SK-N-SH (cell line): ENCODE measurements around the gene SIGLEC1.

ENCODE experiments used
- CTCF ChIP-seq: fragments of 200-600 bp; sonication (generic); IDR thresholded peaks from 2 replicates; pipeline ENCODE4 v1.6.1; 2017; ENCODE audit warnings: antibody characterized with exemption, mild to moderate bottlenecking, moderate library complexity
- FOXM1 ChIP-seq: IDR thresholded peaks from 2 replicates; pipeline ENCODE4 v1.4.0; 2012; ENCODE audit warnings: low read depth, mild to moderate bottlenecking
- POLR2AphosphoS5 ChIP-seq: IDR thresholded peaks from 2 replicates; pipeline ENCODE4 v1.6.1; 2012; ENCODE audit warnings: low read depth, low read length
- RAD21 ChIP-seq: IDR thresholded peaks from 2 replicates; pipeline ENCODE4 v1.6.1; 2012; ENCODE audit warnings: mild to moderate bottlenecking, low read length
- RXRA ChIP-seq: IDR thresholded peaks from 2 replicates; pipeline ENCODE4 v1.4.0; 2012; ENCODE audit warnings: low read depth, mild to moderate bottlenecking, borderline replicate concordance
- TAF1 ChIP-seq: IDR thresholded peaks from 2 replicates; pipeline ENCODE4 v1.6.1; 2012; ENCODE audit warnings: low read depth, mild to moderate bottlenecking, low read length, moderate library complexity, borderline replicate concordance
- TCF12 ChIP-seq: IDR thresholded peaks from 2 replicates; pipeline ENCODE4 v1.4.0; 2012
- USF2 ChIP-seq: fragments of 150-350 bp; IDR thresholded peaks from 2 replicates; pipeline ENCODE4 v1.6.1; 2017; ENCODE audit warnings: antibody characterized with exemption, low read length, low read depth, borderline replicate concordance
- YY1 ChIP-seq: IDR thresholded peaks from 2 replicates; pipeline ENCODE4 v1.4.0; 2012; ENCODE audit warnings: low read depth, mild to moderate bottlenecking

- TF ChIP-seq CTCF (no peak), RAD21 (no peak), FOXM1 (no peak), YY1 (no peak), RXRA (no peak), TCF12 (no peak), POLR2AphosphoS5 (no peak), USF2 (no peak), TAF1 (no peak)
These were observed 47.0 kb upstream of the SIGLEC1 start for GRCh38 chr20:3759316-3759823.
